HS-27A (cell line): ENCODE results near the gene ZEB2.

ENCODE experiments used
- DNase-seq: peaks from one replicate; pipeline ENCODE4 v3.0.0-alpha.2; 2012; ENCODE audit warnings: low read depth, missing footprints

ZEB2 gene

DNA sequence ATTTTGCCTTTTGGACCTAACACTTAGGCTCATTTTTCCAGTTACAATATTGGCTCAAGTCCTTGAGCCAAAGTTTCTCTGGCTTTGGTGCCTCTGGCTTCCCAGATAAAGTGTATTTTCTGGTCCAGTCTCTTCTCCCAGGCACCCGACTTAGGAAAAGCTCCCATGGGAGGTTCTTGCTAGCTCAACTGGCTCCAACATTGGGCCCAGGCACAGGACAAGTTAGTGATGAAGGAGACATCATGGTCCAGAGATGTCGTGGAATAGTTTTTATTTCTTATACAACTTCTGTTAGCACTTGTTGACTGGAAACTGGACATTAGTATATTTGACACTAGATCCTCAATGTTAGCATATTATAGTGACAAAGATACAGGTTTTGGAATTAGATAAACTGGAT, 8.2 kb upstream of the ZEB2 start:
- DNase-seq: no peak

DNA sequence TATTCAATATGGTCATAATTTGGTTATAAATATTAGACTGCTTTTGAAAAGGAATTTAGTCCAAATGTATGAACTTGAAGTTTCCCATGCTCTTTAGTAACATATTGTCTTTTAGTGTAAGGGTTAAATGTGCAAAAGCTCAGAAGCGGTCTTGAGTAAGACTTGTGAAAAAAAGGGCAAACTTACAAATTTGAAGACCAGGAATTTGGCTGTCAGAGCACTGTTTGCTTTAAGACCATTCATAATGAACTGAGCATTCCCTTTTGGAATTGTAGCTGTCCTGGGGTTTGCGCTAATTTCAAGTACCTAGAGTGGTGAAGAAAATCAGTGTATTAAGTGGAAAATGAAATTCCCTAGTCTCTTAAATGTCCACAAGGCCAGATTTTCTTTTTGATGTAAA, 6.9 kb upstream of the ZEB2 start:
- no peak for DNase-seq

DNA sequence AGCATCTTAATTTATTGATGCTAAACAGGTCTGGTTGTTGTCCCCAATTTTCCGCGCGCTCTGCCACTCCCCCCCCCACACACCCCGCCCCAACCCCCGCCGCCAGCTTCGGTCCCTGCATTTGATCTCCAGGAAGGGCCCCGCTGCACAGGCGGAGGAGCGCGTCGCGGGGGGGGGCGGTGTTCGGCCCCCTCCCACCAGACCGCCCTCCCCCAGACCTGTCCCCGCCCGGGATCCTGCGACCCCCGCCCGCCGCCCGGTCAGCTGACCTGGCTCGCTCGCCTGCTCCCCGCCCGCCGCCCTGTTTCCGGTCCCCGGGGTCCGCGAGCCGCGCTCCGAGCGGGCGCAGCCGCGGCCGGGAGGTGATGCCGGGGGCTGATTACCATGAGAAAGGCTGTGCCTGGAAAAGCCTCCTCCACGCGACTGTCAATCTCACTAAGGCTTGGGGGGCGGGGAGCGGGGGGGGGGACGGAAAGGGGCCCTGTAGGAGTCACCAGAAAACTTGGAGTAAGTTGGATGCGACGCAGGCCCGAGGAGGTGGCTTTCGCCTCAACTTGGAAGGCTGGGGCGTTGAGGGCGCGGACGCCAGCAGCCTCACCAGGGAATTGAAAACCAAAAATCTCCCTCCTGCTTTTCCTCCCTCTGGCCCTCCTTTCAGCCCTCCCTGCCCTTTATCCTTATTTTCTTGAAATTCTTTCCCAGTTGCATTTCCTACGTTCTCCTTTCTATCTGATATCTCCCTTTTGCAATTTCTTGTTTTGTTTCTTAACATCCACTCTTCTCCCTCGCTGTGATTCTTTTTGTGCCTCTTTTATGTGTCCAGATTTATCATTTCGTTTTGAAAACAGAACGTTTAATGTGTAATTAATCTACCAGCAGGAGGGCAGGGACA, 4.4 kb upstream of the ZEB2 start:
- no peak for DNase-seq

DNA sequence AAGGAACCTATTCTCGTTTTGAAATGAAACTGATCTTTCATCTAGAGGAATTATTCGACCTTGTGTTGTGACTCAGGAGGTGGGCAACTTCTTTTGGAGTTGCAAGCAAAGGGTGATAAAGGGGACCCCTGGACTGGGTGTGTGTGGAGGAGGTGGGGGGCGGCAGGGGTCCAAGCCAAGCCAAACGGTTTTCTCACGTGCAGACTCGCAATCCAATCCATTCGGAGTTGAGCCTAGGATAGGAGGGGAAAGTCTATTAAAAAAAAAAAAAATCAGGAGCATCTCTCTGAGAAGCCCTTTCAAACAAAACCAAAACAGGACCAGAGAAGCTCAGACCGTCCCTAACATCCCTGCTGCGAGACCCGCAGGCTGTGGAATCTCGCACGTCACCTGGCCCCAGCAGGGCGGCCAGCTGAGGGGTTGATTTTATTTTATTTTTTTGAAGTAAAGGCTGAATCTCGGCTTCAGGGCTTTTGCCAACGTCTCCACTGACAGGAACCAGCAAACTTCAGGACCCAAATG, 3.7 kb upstream of the ZEB2 start:
- DNase-seq: no peak

DNA sequence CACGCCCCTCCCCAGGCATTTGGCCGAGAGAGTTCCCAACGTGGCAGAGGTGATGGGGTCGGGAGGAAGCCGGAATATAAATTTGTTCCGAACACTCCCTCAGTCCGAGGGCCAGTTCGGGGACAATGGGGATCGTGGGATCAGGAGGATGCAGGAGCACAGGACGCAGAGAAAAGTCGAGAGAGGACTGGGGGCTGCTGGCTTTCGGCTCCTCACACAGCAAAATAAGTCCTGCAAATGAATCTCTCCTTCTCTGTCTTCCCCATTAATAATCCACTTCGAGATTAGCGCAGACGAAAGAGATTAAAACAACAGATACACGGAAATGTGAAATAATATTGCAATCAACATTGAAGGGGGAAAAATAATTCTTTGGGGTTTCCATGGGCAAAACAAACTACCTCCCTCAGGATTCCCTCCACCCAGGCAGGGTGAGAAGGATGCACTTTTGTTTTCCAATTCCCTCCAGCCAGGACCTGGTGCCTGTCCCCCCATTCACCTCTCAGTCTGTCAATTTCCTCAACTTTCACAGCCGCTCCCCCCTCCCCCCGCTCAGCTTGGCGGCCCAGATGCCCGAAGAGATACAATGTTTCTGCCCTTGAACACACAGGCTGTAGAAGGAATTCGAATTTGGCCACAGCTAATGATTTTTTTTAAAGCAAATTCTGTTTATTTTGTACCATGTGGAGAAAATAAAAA, 3.1 kb upstream of the ZEB2 start:
- DNase-seq: no peak

DNA sequence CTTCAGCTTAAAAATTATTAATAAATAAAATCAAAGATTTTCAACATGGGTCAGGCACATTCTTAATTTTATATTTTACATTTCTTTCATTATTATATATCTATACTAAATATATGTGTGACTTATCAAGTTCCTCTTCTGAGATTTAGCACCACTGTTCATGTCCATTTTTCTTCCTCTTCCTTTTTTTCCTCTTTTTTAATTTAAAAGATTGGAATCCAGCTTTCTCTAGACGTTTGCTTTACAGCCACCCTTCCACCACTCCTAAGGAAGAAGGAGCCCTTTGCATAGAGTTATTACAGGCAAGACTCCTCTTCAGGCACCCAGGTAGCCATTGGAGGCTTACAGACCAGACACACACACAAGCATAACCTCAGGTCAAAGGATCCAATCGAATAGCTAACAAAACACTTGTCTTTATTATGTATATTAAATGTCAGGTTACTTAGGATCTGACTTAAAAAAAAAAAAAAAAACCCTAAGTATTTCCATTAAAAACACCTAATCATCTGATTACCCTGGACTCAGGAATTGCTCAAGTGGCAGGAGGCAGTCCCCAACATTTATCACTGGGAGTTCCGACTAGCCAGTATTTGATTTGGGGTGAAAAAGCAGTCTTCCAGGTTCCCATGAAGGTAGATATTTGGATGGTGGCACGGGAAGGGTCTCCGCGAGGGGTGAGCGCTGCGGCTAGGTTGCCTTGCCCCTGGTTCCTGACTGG, 2.4 kb upstream of the ZEB2 start:
- DNase-seq: no peak

DNA sequence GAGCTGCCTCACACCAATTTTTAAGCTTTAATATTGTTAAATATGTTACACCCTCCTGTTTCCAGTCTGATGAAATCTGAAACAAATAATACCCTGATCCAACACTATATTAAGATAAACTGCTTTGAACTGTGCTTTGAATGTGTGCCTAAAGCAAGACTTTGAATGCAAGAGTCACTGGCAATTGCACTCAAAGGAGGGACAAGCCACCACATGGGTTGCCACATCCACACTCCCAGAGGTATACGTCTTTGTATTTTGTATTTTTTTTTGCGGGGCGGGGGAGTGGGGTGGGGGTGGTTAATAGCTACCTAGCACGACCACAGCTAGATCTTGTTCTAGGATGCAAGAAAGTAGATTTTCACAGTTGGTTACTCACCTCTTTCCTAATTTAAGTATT, 1.8 kb upstream of the ZEB2 start:
- DNase-seq: no peak

DNA sequence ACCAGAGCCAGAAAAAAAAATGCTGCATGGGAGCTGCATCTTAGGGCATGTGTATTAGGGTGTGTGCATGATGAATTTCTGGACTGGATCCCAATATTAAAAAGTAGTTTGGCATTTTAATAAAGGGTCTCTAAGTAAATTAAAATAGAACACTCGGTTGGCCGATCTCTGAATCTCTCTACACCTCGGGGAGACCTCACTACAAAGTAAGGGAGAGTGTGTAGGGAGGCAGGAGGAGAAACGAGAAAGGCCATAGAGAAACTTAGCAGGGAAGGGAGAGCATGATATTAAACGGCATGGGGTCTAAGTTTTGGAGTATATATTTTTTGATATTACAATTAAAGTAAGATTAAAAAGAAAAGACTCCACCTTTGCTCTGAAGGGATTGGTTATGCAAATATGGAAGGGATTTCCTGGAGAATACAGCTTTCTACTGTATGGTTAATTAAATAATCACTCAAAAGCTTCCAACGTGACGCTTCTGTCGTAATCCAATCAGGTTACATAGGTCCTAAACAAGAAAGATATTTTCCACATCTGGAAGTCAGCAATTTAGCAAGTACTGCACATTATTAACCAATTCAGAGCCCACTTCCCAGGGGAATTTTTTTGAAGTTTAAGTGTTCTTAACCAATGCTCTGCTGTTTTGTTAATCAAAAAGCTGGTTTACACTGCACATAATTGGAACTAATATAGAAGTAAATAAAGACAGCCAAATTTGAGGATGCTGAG, 1.0 kb upstream of the ZEB2 start:
- no peak for DNase-seq

DNA sequence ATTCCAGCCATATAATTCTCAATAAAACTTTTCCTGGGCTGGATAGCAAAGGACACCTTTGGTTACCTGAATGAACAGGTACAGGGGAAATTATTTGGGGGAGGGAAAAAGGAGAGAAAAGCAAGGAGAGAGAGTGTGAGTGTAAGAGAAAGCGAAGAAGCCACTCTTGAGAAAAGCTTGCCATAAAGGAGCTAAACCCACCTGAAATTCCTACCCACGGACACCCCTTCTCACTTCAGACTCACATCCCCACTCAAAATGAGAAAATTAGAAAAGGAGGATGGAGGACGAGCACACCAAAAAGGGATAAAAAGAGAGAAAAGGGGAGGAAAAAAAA, 354 bp downstream of the ZEB2 start:
- no peak for DNase-seq

DNA sequence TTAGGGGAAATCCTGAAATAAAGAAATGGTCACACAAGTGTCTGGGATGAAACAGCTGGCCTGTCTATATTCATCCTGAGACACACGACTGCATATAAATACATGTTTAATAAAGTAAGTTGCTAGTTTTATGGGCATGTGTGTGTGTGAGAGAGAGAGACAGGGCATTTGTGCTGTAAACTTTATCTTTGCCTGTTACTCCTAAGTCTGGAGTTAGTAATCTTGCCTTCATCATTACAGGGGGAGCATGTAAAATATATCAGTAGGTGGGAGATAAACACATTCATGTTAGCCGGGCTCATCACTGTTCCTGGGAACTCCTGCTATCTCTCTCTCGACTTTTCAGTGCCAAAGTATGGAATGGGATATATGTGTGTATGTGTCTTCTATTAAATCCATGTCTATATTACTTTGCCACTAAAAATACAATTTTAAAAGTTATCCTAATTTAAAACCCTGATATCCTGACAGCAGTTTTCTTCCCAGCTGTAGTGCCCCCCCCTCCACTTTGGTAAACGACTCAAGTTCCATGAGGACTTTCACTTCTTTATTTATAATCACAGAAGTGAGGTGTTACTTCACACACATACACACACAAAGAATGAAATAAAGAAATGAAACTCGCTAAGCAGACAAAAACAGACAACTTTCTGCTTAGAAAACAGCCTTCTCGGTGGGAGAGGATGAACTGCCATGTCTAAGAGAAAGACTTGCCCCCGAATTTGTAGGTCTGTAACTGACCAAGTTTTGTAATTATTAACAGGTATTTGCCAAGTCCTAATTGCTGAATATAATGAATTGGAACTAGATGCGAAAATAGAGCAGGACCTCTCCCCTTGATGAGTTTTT, 947 bp downstream of the ZEB2 start:
- DNase-seq: no peak

DNA sequence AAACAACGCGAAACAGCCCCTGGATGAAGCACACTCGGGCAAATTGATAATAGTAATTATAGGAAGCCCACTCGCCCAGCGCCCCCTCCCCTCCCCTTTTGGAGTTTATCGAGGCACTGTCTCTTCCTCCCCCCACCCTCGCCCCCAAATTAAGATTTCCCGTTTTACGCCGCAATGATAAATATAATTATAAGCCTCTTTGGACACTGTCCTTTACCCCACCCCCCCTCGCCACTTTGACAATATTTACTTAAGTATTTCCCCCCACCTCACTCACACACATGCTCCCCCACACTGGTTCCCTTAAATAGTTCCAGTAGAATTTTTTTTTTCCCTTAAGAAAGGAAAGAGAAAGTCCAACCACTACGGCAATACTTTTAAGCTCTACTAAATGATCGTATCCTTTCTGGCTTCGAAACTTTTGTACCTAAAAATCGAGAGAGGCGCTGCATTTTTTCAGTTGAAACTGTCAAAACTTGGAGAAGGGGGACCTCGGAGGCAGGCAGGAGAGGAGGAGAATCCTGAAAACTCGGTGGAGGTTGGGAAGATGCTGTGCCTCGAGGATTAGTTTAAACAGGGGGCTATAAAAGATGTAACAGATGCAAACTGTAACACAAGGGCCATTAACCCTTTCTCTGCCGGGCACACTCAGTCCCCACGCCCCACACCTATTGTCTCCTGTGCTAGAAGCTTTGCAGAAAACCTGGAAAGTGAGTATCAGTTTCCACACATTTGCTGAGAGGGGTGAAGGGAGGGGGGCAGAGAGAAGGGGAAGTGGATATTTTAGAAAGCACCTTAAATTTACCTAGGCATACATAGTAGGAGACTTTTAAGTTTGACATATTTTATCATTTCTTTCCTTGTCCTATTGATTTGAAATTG, 1.8 kb downstream of the ZEB2 start:
- no peak for DNase-seq

DNA sequence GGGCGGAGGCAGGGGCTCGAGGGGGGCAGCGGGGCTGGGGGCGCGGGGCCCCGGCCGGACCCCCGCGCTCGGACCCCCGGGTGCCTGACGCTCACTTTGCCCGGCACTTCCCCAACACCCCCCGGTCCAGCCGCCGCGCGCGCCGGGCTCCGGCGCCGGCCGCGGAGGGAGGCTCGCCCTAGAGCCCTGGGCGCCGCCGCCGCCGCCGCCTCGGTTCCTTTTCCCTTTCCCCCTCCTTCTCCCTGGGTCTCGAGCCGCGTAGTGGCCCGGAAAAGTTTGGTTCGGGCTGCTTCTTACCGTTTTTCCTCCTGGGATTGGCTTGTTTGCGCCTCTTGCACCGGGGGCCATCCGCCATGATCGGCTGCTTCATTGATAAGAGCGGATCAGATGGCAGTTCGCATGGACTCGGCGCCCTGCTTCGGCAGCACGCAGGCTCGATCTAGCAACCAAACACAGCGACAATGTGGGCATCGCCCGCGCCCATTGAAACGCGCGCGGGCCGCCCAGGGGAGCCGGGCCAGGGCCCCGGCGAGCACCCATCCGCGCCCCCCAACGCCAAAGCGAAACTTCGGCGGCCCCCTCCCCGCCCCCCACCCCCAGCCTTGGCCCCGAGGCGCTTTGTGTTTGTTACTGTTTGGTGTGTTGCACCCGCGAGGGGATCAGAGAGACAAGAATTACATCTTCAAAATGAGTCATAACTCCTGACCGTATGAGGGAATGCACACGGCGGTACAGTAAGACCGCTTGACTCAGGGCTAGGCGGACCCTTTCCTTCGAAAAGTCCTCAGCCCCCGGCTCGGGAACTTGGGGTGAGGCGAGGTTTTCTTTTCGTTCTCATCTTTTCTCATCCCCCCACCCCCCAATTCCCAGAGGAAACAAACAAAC, 2.7 kb downstream of the ZEB2 start:
- DNase-seq: no peak

DNA sequence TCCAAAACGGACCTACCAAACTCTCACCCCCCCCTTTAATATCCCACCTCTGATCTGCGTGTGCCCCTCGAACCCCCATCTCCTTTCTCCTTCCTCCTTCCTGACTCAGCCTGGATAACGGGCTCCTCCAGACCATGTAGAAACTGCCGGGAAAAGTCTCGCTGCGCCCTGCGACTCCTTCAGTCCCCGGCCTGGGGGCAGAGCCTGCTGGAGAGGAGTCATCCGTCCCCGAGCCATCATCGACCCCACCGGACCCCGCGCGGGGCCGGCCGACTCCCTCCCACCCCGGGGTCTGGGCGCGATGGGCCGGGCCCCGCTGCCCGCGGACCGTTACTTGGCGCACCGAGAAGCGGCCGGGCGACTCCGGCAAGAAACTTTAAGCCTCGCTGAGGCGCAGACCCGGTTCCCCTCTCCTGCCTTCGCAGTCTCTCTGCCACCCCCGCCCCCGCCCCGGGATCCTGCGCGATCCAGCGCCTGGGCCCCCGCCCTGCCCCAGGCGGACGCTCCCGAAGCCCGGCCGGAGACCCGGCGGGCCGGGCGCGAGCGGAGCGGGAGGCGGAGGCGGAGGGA, 3.4 kb downstream of the ZEB2 start:
- DNase-seq: no peak

DNA sequence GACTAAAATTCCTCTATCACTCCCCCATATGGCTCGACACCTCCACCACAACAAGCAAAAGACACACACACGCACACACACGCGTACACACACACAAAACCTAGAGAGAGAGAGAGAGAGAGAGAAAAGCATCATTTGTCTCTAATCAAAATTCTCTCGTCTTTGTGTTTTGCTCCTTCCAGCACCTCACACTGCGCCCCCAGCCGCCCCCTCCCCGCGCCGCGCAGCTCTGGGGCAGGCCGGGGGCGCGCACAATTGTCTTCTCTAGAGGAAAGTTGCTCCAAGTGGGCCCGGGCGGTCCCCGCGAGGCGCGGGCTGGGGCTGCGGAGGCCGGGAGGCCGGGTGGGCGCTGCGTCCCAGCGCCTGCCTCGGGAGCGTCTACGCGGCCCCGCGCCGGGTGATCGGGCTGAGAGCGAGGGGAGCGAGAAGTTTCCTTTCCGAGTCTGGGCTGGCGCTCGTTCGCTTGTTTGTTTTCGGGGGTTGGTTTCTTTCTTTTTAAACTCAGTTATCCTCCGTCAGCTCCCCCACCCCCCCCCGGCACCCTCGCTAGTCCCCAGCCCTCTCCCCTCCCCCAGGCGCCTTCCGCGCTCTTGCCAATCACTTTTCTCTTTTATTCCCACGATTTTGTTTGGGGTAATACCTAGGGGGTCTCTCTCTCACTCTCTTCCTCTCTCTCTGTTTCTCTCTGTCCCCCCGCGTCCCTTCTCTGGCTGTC, 4.1 kb downstream of the ZEB2 start:
- no peak for DNase-seq

DNA sequence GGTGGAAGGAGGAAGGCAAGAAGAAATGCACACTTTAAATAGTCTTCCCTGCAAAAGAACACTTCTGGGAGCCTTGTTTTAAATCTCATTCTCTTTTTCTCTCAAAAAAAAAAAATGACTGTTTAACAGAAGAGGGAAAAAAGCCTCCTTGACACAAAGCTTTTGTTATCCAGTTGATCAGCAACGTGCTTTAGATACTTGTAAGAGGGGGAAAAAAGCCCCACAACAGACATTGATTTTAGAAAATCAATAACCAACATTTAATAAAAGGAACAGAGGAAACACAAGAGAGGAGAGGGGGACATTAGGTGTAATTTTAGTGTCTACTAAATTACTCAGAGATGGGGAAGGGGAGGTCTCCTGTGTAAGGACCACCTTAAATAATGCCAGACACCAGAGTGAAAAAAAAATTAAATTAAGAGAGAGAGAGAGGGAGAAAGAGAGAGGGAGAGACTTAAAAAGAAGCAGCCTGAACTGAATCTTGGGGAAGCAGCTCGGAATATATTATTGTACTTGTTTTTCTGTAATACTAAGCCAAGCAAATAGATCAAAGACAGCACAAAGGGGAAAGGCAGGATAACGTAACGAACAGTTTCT, 4.7 kb downstream of the ZEB2 start:
- DNase-seq: no peak

DNA sequence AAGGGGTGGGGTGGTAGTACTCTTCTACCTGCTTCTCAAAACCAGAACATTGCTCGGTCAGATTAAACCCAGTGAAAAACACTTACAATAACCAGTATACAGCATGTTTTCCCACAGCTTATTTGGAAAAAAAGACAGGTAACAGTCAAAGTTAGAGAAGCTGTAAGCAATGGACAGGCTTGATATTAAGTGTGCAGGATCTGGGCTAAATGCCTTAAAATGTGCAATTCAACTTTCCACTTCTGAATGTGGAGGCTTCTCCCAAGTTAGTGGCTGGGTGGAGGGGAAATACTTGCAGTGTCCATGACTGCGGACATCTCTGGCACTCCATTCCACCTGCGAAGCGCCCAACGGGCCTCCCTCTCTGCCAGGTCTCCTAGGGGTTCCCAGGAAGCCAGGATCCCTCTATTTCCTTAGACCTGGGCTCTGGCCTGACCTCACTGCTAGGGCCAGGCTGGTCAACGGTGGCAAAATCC, 5.3 kb downstream of the ZEB2 start:
- no peak for DNase-seq

DNA sequence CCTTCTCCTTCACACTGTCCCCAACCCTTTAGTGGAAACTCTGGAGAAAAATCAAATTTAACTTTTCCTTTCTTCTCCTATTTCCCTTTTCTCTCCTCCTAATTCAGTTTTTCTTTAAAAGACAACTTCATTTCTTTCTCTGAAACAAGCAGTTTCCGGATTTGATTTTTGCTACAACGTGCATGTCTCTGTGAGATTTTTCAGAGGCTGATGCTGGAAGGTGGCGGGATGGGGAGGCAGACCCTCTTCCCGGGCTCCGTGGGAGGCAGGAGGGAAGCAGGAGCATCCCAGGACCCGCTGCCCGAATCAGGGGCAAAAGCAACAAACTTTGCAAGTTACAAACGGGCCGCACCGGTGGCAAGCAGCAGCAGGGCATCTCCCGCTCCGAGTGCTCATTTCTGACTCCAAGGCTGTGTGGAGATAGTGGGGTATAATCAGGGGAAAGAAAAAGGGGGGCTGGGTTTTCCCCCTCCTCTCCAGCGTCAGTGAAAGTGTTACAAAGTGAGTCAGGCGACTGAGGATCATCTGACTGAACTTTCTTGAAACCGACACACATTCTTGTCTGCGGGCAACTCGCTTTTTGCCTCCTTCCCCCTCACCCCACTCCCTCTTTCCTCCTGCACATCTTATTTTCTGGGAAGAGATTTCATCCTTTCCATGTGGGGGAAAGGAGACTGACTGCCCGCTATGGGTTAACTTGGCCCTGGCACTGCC, 6.4 kb downstream of the ZEB2 start:
- no peak for DNase-seq
